Measurements from ENCODE around the gene NAT14.

Gene NAT14

GRCh38 chr19:55472463-55472862, 12.5 kb upstream of the NAT14 start:
- DNase-seq, result no peak

DNA sequence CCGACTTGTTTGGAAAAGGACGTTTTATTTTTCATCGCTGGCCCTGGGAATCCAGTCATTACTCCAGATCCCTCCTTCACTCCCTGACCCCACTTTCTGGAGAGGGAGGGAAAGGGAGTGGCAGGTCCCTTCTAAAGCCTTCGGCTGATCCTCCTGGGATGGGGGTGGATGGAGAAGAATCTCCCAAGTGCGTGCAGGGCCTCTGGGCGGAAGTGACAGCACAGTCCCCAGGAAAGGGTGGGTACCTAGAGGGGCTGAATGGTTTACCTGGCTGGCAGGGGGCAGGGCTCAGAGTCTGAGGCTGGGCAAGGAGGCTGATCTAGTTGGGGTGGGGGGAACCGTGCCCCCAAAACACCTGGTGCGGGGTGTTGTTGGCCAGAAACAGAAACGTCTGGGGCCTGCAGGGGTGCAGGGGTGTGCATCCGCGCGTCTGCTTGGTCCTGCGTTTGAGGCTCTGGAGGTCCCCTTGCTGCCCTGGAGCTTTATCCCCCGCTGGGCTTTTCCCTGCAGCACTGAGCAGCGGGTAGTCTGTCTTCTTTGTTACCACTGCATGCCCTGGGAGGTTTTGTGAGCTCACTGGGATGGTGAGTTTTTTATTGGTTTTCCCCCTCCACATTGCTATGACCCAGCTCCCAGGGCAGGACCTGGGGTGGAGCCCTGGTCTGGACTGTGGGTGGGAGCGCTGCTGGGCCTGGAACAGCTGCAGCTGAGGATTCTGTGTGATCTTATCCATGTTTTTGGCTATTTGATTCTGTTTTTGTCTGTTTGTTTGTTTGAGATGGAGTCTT, 11.6 kb upstream of the NAT14 start:
- DNase-seq, result no peak

DNA sequence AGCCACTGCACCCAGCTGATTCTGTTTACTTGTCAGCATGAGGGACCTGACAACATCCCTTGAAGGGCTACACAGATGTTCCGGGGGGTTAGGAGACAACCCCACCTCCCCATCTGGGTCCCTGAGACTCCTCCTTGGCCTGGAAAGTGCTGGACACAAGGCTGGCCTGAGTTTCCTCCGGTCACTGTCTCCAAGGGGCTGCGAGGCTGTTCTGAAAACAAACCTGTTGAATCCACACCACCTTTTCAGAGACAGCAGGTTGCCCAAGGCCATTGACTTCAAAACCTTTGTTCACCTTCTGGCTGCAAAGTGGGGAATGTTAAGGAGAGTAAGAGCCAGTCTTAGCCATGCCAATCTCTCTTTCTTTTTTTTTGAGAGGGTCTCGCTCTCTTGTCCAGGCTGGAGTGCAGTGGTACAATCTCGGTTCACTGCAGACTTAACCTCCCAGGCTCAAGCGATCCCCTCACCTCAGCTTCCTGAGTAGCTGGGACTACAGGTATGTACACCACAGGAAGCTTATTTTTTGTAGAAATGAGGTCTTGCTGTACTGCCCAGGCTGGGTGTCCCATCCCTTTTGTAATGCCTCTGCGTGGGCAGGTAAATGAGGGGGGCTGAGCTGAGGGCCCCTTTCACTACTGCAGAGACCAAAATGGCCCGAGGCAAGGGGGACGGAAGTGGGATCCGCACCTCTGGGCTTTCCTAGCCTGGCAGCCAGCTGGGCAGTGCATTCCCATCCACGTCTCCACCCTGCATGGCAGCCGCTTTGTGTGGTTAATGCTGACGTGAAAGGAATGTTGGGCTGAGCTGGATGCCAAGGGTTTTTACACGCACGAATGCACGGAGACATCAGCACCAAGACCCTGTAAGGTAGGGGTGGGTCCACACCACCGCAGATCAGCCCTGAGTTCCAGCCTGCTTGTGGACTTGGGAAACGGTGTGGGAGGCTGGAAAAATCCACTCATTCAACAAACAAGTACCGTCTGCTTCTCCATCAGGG, 10.4 kb upstream of the NAT14 start:
- DNase-seq, result no peak

- peak; percentile 94 for DNase-seq
These were observed 8.8 kb upstream of the NAT14 start, which contains the start of gene ZNF628 for GRCh38 chr19:55476100-55476775. Gene ZNF628, plus strand, starts transcription at chr19:55476617. Its CDS starts 3,294 bp downstream, at chr19:55479911.

GRCh38 chr19:55477905-55478304, 7.1 kb upstream of the NAT14 start:
- DNase-seq, result no peak

DNA sequence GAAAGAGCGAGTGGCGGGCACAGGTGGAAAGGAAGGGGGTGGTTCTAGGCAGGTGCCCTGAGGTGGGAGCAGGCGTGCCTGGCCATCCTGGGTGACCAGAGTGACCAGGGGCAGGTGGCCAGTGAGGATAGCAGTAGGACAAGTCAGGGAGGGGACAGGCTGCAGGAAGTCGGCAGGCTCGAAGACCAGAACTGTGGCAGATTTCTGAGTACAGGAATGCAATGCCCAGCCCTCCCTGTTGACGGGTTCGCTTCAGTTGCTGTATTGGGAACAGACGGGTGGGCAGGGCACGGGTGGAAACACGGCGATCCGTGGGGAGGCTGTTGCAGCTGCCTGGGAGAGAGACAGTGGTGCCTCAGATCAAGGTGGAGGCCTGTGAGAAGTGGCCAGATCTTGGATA, 6.6 kb upstream of the NAT14 start:
- DNase-seq, result no peak

GRCh38 chr19:55479045-55479444, 5.9 kb upstream of the NAT14 start:
- no peak for DNase-seq

GRCh38 chr19:55479451-55480230, 5.3 kb upstream of the NAT14 start:
- no peak for DNase-seq

- DNase-seq, result no peak
These were observed 3.7 kb upstream of the NAT14 start for GRCh38 chr19:55481148-55481793.

DNA sequence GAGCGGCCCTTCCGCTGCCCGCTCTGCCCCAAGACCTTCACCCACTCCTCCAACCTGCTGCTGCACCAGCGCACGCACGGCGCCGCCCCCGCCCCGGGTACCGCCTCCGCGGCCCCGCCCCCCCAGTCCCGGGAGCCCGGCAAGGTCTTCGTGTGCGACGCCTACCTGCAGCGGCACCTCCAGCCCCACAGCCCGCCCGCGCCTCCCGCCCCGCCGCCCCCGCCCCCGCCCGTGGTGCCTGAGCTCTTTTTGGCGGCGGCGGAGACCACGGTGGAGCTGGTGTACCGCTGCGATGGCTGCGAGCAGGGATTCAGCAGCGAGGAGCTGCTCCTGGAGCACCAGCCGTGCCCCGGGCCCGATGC, 3.2 kb upstream of the NAT14 start:
- DNase-seq, result no peak

GRCh38 chr19:55482156-55482961, 2.6 kb upstream of the NAT14 start:
- no peak for DNase-seq

DNA sequence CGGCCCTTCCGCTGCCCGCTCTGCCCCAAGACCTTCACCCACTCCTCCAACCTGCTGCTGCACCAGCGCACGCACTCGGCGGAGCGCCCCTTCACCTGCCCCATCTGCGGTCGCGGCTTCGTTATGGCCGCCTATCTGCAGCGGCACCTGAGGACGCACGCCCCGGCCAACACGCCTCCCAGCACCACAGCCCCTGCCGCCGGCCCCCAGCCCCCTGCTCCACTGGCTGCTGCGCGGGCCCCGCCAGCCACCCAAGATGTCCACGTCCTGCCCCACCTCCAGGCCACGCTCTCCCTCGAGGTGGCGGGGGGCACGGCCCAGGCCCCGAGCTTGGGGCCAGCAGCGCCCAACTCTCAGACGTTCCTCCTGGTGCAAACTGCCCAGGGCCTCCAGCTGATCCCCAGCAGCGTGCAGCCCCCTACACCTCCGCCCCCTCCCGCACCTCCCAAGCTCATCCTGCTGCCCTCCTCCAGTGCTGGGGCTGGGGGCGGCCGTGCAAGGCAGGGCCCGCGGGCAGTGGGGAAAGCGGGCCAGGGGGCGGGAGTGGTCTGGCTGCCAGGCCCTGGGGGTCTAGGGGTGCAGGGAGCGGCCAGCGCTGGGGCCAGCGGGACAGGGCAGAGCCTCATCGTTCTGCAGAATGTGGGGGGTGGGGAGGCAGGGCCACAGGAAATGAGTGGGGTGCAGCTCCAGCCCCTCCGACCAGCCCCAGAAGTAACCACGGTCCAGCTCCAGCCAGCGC, 1.9 kb upstream of the NAT14 start:
- no peak for DNase-seq

DNA sequence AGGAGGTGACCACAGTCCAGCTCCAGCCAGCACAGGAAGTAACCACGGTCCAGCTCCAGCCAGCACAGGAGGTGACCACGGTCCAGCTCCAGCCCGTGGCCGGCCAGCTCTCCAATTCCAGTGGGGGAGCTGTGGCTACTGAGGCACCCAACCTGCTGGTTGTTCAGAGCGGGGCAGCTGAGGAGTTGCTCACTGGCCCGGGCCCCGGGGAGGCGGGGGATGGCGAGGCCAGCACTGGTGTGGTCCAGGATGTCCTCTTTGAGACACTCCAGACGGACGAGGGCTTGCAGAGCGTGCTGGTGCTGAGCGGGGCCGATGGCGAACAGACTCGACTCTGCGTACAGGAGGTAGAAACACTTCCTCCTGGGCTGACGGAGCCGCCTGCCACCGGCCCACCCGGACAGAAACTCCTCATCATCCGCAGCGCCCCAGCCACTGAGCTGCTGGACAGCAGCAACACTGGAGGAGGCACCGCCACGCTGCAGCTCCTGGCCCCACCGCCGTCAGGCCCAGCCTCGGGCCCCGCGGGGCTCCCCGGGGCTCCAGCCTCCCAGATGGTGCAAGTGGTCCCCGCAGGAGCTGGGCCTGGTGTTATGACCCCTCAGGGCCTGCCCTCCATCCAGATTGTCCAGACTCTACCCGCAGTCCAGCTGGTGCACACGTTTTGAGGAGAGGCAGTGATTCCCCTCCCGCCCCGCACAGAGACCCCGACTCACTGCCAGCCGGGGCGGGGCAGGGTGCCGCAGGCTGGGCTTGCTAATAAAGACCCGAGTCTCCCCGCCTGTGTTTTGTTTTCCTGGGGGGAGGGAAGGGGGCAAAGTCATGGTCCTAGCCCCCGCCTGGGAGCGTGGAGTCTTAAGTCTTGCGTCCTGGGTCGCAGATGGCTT, 1.0 kb upstream of the NAT14 start:
- DNase-seq, result no peak

DNA sequence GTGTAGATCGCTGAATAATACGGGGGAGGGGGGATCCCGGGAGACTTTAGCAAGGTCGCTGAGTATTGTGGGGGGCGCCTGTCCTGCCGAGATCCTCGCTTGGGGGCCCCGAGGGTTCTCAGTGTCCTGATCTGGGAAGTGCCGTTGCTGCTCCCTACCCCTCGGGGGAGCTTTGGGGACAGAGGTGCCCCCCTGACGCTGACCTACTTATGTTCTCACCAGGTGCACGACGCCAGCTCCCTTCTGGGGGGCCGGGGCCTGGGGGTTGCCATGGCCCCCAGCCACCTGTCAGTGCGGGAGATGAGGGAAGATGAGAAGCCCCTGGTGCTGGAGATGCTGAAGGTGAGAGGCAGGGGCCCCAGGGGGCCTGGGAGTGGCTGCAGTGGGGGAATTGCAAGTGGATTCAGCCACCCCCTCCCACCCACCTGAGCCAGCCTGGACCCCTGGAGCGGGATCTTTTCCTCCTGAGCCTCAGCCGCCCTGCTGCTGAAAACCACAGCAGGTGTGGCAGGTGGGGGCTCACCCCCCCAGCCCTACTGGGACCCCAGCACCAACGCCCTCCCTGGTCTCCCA, 537 bp downstream of the NAT14 start:
- no peak for DNase-seq

DNA sequence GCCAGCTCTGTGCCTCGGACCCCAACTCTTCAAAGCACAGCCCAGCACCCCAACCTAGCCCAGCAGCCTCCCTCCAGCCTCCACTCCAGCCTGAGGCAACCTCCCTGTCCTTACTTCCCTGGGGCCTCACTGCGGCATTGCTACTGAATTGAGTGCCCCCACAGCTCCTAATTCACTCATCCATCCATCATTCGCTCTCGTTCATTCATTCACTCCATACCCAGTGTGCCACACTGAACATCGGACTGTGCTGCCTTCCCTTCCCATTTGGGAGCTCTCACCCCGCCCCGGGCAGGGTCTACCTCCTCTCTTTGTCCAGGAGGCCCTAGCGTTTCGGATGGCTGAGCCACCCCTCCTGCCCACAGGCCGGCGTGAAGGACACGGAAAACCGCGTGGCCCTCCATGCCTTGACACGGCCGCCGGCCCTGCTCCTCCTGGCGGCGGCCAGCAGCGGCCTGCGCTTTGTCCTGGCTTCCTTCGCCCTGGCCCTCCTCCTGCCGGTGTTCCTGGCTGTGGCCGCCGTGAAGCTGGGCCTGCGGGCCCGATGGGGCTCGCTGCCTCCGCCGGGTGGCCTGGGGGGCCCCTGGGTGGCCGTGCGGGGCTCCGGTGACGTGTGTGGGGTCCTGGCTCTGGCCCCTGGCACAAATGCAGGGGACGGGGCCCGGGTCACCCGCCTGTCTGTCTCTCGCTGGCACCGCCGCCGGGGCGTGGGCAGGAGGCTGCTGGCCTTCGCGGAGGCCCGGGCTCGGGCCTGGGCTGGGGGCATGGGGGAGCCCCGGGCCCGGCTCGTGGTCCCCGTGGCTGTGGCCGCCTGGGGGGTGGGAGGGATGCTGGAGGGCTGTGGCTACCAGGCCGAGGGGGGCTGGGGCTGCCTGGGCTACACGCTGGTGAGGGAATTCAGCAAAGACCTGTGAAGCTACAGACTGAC, 1.3 kb downstream of the NAT14 start:
- no peak for DNase-seq

- no peak for DNase-seq
These were observed 2.3 kb downstream of the NAT14 start for GRCh38 chr19:55486971-55487923.

Measured in effector CD8-positive, alpha-beta T cell (primary cell).